Right cardiac atrium (tissue), 5 donors: ENCODE results near the gene VWA8. TPM values are rescaled to one million over a fixed set of nuclear protein-coding genes. Genes with fewer than 3 reads are reported as not detected.

ENCODE experiments used
- ATAC-seq, 2 donors: fragments of 200-7000 bp; cut with Tn5 transposase; one replicate each; pipeline versions ENCODE4 v1.8.0 to v1.9.1; 2020; ENCODE audit warnings: moderate library complexity in 2 of 2, mild to moderate bottlenecking in 1 of 2
- DNase-seq, 3 donors: peaks; one replicate each; pipeline ENCODE4 v3.0.0-alpha.2; 2020
- H3K27ac ChIP-seq: one replicate; pipeline ENCODE4 v1.5.1; 2013; ENCODE audit warnings: mild to moderate bottlenecking, low read length, control low read depth, moderate library complexity
- H3K27me3 ChIP-seq: one replicate; pipeline ENCODE4 v1.6.1; 2013; ENCODE audit not compliant: control insufficient read depth, insufficient read depth
- H3K4me1 ChIP-seq: one replicate; pipeline ENCODE4 v1.6.1; 2013; ENCODE audit warnings: low read length; ENCODE audit not compliant: control insufficient read depth, insufficient read depth
- H3K4me3 ChIP-seq: one replicate; pipeline ENCODE4 v1.5.1; 2013; ENCODE audit warnings: low read length, control low read depth
- H3K9me3 ChIP-seq: one replicate; pipeline ENCODE4 v1.6.1; 2013; ENCODE audit warnings: low read length; ENCODE audit not compliant: control insufficient read depth
- WGBS: extraction: QIAGEN DNeasy Blood & Tissue Kit; methylation state at CpG from one replicate; pipeline ENCODE4 v1.1.7; 2013; 5-methylcytosine and 5-hydroxymethylcytosine counted together
- intact Hi-C, 4 donors: fragments of 100-400 bp; cut with DNase I; formaldehyde crosslinking; loops; one replicate each; pipeline versions ENCODE4 v1.11.0 to v1.14.0; 2022 to 2023
- polyA plus RNA-seq: library from polyadenylated mRNA; stranded (reverse); fragments of 200-250 nt; gene quantifications from one replicate; pipeline ENCODE4 v1.2.3, GENCODE V29; 2013
- total RNA-seq, 4 donors: library from RNA; stranded (reverse); fragmentation: NEBNext Ultra II Directional; extraction: Animal tissue kit (Norgen Biotek cat#: 25700); gene quantifications; one replicate each; pipeline ENCODE4 v1.2.1, GENCODE V29; 2021
- donor health status: healthy with polysubstance abuse.
- donor health status: DM: no; HTN: yes; CAD: no.
- donor health status: DM: no; HTN: no; CAD: no.
- donor health status: DM: no; HTN: yes; CAD: no; lungs with severe emphysema.
- donor health status: DM: yes; HTN: yes; CAD: no.

Gene VWA8
- total and polyA plus RNA-seq, 5 donors = 11.7 to 41.7 (median 34.0) TPM

- Histone ChIP-seq H3K4me3 (no peak overlapping the region), H3K27ac (no peak overlapping the region), H3K9me3 (no peaks in the 10 kb centered on the region), H3K27me3 (no peaks in the 10 kb centered on the region), H3K4me1 (peaks cover 2% of the 10 kb centered on the region)
- WGBS = 72% methylated on average over 4 of the region's 4 CpGs
- intact Hi-C loops = no loop called here
- ATAC-seq = no peak
- DNase-seq = no peak
Measured at GRCh38 chr13:41740479-41740878, 220.4 kb downstream of the VWA8 start.

- 91% methylated on average over 4 of the region's 4 CpGs for WGBS
- no peak overlapping the region for H3K27ac ChIP-seq
- ATAC-seq = no peak
- no peaks in the 10 kb centered on the region for H3K4me1 ChIP-seq
- H3K9me3 ChIP-seq = no peaks in the 10 kb centered on the region
- H3K4me3 ChIP-seq = no peak overlapping the region
- H3K27me3 ChIP-seq = no peaks in the 10 kb centered on the region
- no peak for DNase-seq
- intact Hi-C loops = no loop called here
Measured at GRCh38 chr13:41722684-41723535, 238.0 kb downstream of the VWA8 start.

GRCh38 chr13:41720839-41721561, 239.9 kb downstream of the VWA8 start:
- WGBS = 86% methylated on average over 5 of the region's 5 CpGs
- no peak overlapping the region for H3K4me3 ChIP-seq
- no peaks in the 10 kb centered on the region for H3K4me1 ChIP-seq
- DNase-seq (no peak), ATAC-seq (no peak)
- no peak overlapping the region for H3K27ac ChIP-seq
- intact Hi-C loops = no loop called here
- no peaks in the 10 kb centered on the region for H3K27me3 ChIP-seq
- H3K9me3 ChIP-seq = no peaks in the 10 kb centered on the region

- WGBS = 55% methylated on average over 1 of the region's 1 CpG
- intact Hi-C loops = no loop called here
Measured at GRCh38 chr13:41716236-41716635, 244.7 kb downstream of the VWA8 start.

DNA sequence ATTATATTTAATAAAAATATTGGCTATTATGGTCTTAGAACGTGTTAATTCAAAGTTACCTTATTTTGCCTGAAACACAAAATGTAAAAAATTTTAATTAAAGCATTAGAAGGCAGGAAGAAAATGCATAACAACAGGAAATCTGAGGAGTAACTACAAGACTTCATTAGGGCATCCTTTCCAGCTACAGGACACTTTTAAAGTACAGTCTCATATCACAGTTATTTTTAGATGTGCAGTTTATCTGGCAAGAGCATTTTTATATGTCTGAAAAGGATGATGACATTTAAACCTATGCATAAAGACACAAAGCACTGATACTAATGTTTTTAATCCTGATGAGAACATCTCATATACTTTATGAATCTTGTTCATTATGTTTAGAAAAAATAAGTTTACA, 247.5 kb downstream of the VWA8 start:
- WGBS = 34% methylated on average over 1 of the region's 1 CpG
- no peak overlapping the region for H3K27ac ChIP-seq
- no peak for ATAC-seq
- H3K9me3 ChIP-seq = no peaks in the 10 kb centered on the region
- intact Hi-C loops = no loop called here
- no peak overlapping the region for H3K4me3 ChIP-seq
- H3K27me3 ChIP-seq = no peaks in the 10 kb centered on the region
- no peak for DNase-seq
- no peaks in the 10 kb centered on the region for H3K4me1 ChIP-seq

More at GRCh38 chr13:41716236-41716635, 244.7 kb downstream of the VWA8 start:
- Histone ChIP-seq H3K4me3 (no peak overlapping the region), H3K27ac (no peak overlapping the region), H3K27me3 (no peaks in the 10 kb centered on the region), H3K4me1 (no peaks in the 10 kb centered on the region), H3K9me3 (no peaks in the 10 kb centered on the region)
- DNase-seq = no peak
- no peak for ATAC-seq

GRCh38 chr13:41710771-41711170, 250.1 kb downstream of the VWA8 start:
- Histone ChIP-seq H3K27ac (no peak overlapping the region), H3K4me1 (peaks cover 2% of the 10 kb centered on the region), H3K9me3 (no peaks in the 10 kb centered on the region), H3K27me3 (no peaks in the 10 kb centered on the region), H3K4me3 (no peak overlapping the region)
- intact Hi-C loops = no loop called here
- DNase-seq = no peak
- ATAC-seq = no peak
- 64% methylated on average over 2 of the region's 2 CpGs for WGBS

- Histone ChIP-seq H3K27ac (no peak overlapping the region), H3K27me3 (no peaks in the 10 kb centered on the region), H3K9me3 (no peaks in the 10 kb centered on the region), H3K4me3 (no peak overlapping the region), H3K4me1 (peaks cover 2% of the 10 kb centered on the region)
- intact Hi-C loops = no loop called here
- DNase-seq (no peak), ATAC-seq (no peak)
Measured at GRCh38 chr13:41709511-41709910, 251.4 kb downstream of the VWA8 start.

GRCh38 chr13:41708713-41709112, 252.2 kb downstream of the VWA8 start:
- DNase-seq (peak; percentile 41 to 70 (median 59)), ATAC-seq (peak; percentile 70 to 84)
- Histone ChIP-seq H3K4me1 (peaks cover 2% of the 10 kb centered on the region), H3K27me3 (no peaks in the 10 kb centered on the region), H3K9me3 (no peaks in the 10 kb centered on the region), H3K27ac (no peak overlapping the region), H3K4me3 (no peak overlapping the region)
- 21% methylated on average over 4 of the region's 4 CpGs for WGBS
- intact Hi-C loops = no loop called here

- Histone ChIP-seq H3K4me3 (no peak overlapping the region), H3K4me1 (peaks cover 2% of the 10 kb centered on the region)
Measured at GRCh38 chr13:41707194-41707821, 253.6 kb downstream of the VWA8 start.

DNA sequence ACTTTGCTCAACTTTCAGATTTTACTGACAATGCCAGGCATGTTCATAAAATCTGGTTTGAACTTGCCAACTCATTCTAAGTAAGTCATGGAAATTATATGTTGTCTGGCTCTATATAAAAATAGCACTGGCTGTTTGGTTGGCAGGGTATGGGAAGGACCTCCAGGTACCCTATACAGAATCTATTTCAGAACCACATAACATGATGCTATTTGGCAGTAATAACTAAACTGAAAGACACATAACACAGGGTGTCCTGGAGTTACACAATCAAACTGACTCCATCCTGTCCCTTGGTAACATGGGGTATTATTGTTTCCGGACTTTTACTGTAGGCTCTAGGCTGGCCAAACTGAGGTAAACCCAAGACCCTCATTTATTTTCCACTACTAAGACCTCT, 254.8 kb downstream of the VWA8 start:
- no peak overlapping the region for H3K27ac ChIP-seq
- ATAC-seq (peak; percentile 63 to 69), DNase-seq (no peak)
- no peaks in the 10 kb centered on the region for H3K27me3 ChIP-seq
- intact Hi-C loops = no loop called here
- H3K9me3 ChIP-seq = no peaks in the 10 kb centered on the region
- peaks cover 2% of the 10 kb centered on the region for H3K4me1 ChIP-seq
- 44% methylated on average over 1 of the region's 1 CpG for WGBS
- H3K4me3 ChIP-seq = no peak overlapping the region

More at GRCh38 chr13:41707194-41707821, 253.6 kb downstream of the VWA8 start:
- Histone ChIP-seq H3K9me3 (no peaks in the 10 kb centered on the region), H3K27ac (peak overlapping the region; percentile 52), H3K27me3 (no peaks in the 10 kb centered on the region)
- 20% methylated on average over 1 of the region's 1 CpG for WGBS
- ATAC-seq = peak; percentile 45 to 60
- DNase-seq = no peak
- intact Hi-C loops = no loop called here

- no peak overlapping the region for H3K27ac ChIP-seq
- no peak for DNase-seq
- 87% methylated on average over 2 of the region's 2 CpGs for WGBS
Measured at GRCh38 chr13:41702540-41702939, 258.4 kb downstream of the VWA8 start.

More at GRCh38 chr13:41702540-41702939, 258.4 kb downstream of the VWA8 start:
- no peaks in the 10 kb centered on the region for H3K9me3 ChIP-seq
- peaks cover 3% of the 10 kb centered on the region for H3K4me1 ChIP-seq
- intact Hi-C loops = no loop called here
- H3K4me3 ChIP-seq = no peak overlapping the region
- ATAC-seq = no peak
- H3K27me3 ChIP-seq = no peaks in the 10 kb centered on the region
